PC-3 (cell line): ENCODE data around the gene EFNA5. TPM values are rescaled to one million over a fixed set of nuclear protein-coding genes. Genes with fewer than 3 reads are reported as not detected.

ENCODE experiments used
- ATAC-seq: fragments of 200-7000 bp; cut with Tn5 transposase; 2 replicates; pipeline ENCODE4 v1.9.1; 2020; ENCODE audit warnings: mild to moderate bottlenecking, moderate library complexity
- BruUV-seq: library from RNA; stranded (reverse); fragments of 400-500 nt; replicated peaks from 2 replicates; lab custom pipeline; 2021; lab: Mats Ljungman, UMichigan
- CTCF ChIA-PET: fragments of 300-600 bp; sonication (Branson Sonifier 250); formaldehyde crosslinking; loops from one replicate; lab custom pipeline; 2022; ENCODE audit warnings: antibody characterized with exemption; lab: Charles Lee
- POLR2A ChIA-PET: fragments of 300-600 bp; sonication (Branson Sonifier 250); formaldehyde crosslinking; loops from one replicate; lab custom pipeline; 2022; ENCODE audit warnings: antibody characterized with exemption; ENCODE audit not compliant: unreplicated experiment; lab: Charles Lee
- DNase-seq: peaks from one replicate; pipeline ENCODE4 v3.0.0-alpha.2; 2015
- H2AFZ ChIP-seq: fragments of 300-600 bp; sonication (generic); 2 replicates; pipeline ENCODE4 v1.6.0; 2016; ENCODE audit warnings: antibody characterized with exemption, low read length
- H3F3A ChIP-seq: fragments of 300-600 bp; sonication (generic); one replicate; pipeline ENCODE4 v1.6.0; 2017; ENCODE audit warnings: antibody characterized with exemption, low read length, control low read depth, mild to moderate bottlenecking; ENCODE audit not compliant: unreplicated experiment
- H3K27ac ChIP-seq: fragments of 300-600 bp; sonication (generic); 2 replicates; pipeline ENCODE4 v1.5.1; 2016; ENCODE audit warnings: mild to moderate bottlenecking, low read length
- H3K27me3 ChIP-seq: fragments of 300-600 bp; sonication (generic); 2 replicates; pipeline ENCODE4 v1.6.1; 2016; ENCODE audit warnings: low read length, mixed read lengths
- H3K36me3 ChIP-seq: fragments of 300-600 bp; sonication (generic); 2 replicates; pipeline ENCODE4 v1.6.1; 2016; ENCODE audit warnings: low read depth, mixed run types, low read length, mixed read lengths
- H3K4me1 ChIP-seq: fragments of 300-600 bp; sonication (generic); 2 replicates; pipeline ENCODE4 v1.5.1; 2016; ENCODE audit warnings: low read length; ENCODE audit not compliant: insufficient read depth
- H3K4me2 ChIP-seq: fragments of 300-600 bp; sonication (generic); 2 replicates; pipeline ENCODE4 v1.6.0; 2016; ENCODE audit warnings: low read length
- H3K4me3 ChIP-seq: fragments of 300-600 bp; sonication (generic); 2 replicates; pipeline ENCODE4 v1.5.1; 2016; ENCODE audit warnings: mild to moderate bottlenecking, low read length, mixed read lengths
- H3K79me2 ChIP-seq: fragments of 300-600 bp; sonication (generic); 2 replicates; pipeline ENCODE4 v1.6.1; 2017; ENCODE audit warnings: low read length, mixed read lengths
- H3K9ac ChIP-seq: fragments of 300-600 bp; sonication (generic); 2 replicates; pipeline ENCODE4 v1.6.0; 2016; ENCODE audit warnings: mild to moderate bottlenecking, low read length
- H3K9me2 ChIP-seq: fragments of 300-600 bp; sonication (generic); replicated peaks from 2 replicates; pipeline ENCODE4 v1.6.1; 2016; ENCODE audit warnings: mixed run types, low read length, mixed read lengths
- H3K9me3 ChIP-seq: fragments of 300-600 bp; sonication (generic); 2 replicates; pipeline ENCODE4 v1.6.1; 2016; ENCODE audit warnings: low read length, mixed read lengths
- H4K20me1 ChIP-seq: fragments of 300-600 bp; sonication (generic); 2 replicates; pipeline ENCODE4 v1.6.1; 2016; ENCODE audit warnings: low read length, mixed read lengths
- CTCF ChIP-seq: fragments of 300-600 bp; sonication (generic); conservative IDR thresholded peaks from 2 replicates; pipeline ENCODE4 v1.5.1; 2017; ENCODE audit warnings: antibody characterized with exemption, low read depth, mild to moderate bottlenecking, low read length
- EZH2 ChIP-seq: fragments of 300-600 bp; sonication (generic); IDR thresholded peaks from one replicate; pipeline ENCODE4 v1.6.1; 2017; ENCODE audit warnings: antibody characterized with exemption, mild to moderate bottlenecking, low read length; ENCODE audit not compliant: unreplicated experiment
- EZH2phosphoT487 ChIP-seq: fragments of 300-600 bp; sonication (generic); IDR thresholded peaks from 2 replicates; pipeline ENCODE4 v1.6.1; 2018; ENCODE audit warnings: mild to moderate bottlenecking, antibody characterized with exemption, low read length, borderline replicate concordance
- intact Hi-C: fragments of 100-400 bp; cut with micrococcal nuclease; formaldehyde crosslinking; loops from 2 replicates; pipeline ENCODE4 v1.9.0; 2023
- total RNA-seq: library from RNA; depleted of rRNA; stranded (reverse); fragments of >200 nt; gene quantifications from 2 replicates; pipeline ENCODE4 v1.2.3, GENCODE V29; 2014

Gene EFNA5
- total RNA-seq, 1 experiment from 2014 or later = 5.4 TPM

- Histone ChIP-seq H3K4me3 (no peak overlapping the region), H3K27me3 (no peaks in the 10 kb centered on the region), H3K79me2 (no peaks in the 10 kb centered on the region), H3K4me2 (no peak overlapping the region), H3K4me1 (0 out of 2 replicates have a peak, but pooled peaks cover 4% of the 10 kb centered on the region), H3K9me2 (no peaks in the 10 kb centered on the region), H3K36me3 (no peaks in the 10 kb centered on the region), H2AFZ (no peak overlapping the region), H3K9ac (no peak overlapping the region), H3F3A (no peaks in the 10 kb centered on the region), H4K20me1 (no peaks in the 10 kb centered on the region), H3K9me3 (no peaks in the 10 kb centered on the region), H3K27ac (no peak overlapping the region)
- no TSS peak for BruUV-seq
- no peak for ATAC-seq
- CTCF ChIA-PET = no interaction called here
- POLR2A ChIA-PET = no interaction called here
- no peak for DNase-seq
- no peak for TF ChIP-seq EZH2phosphoT487
- no peak for TF ChIP-seq CTCF
- no peak for TF ChIP-seq EZH2
- intact Hi-C loops = no loop called here
These were observed 262.2 kb downstream of the EFNA5 start for GRCh38 chr5:107408564-107408963.

- BruUV-seq = no TSS peak
- Histone ChIP-seq H3K79me2 (no peaks in the 10 kb centered on the region), H2AFZ (no peak overlapping the region), H4K20me1 (no peaks in the 10 kb centered on the region), H3F3A (no peaks in the 10 kb centered on the region), H3K27ac (no peak overlapping the region), H3K4me2 (no peak overlapping the region), H3K36me3 (no peaks in the 10 kb centered on the region), H3K9me3 (no peaks in the 10 kb centered on the region), H3K9ac (no peak overlapping the region), H3K4me1 (0 out of 2 replicates have a peak, but pooled peaks cover 4% of the 10 kb centered on the region), H3K4me3 (no peak overlapping the region), H3K9me2 (no peaks in the 10 kb centered on the region), H3K27me3 (no peaks in the 10 kb centered on the region)
- CTCF ChIA-PET = no interaction called here
- DNase-seq (no peak), ATAC-seq (no peak)
- POLR2A ChIA-PET = no interaction called here
- intact Hi-C loops = no loop called here
- TF ChIP-seq CTCF (no peak), EZH2phosphoT487 (no peak), EZH2 (no peak)
These were observed 262.9 kb downstream of the EFNA5 start for GRCh38 chr5:107407713-107408298.

- ChIA-PET CTCF (no interaction called here), POLR2A (no interaction called here)
- Histone ChIP-seq H3K4me1 (0 out of 2 replicates have a peak, but pooled peaks cover 4% of the 10 kb centered on the region), H3K27me3 (no peaks in the 10 kb centered on the region), H3K27ac (no peak overlapping the region), H2AFZ (no peak overlapping the region), H3K36me3 (no peaks in the 10 kb centered on the region), H3F3A (no peaks in the 10 kb centered on the region), H3K9me2 (no peaks in the 10 kb centered on the region), H3K4me2 (no peak overlapping the region), H4K20me1 (no peaks in the 10 kb centered on the region), H3K9ac (no peak overlapping the region), H3K79me2 (no peaks in the 10 kb centered on the region), H3K9me3 (no peaks in the 10 kb centered on the region), H3K4me3 (no peak overlapping the region)
- TF ChIP-seq CTCF (no peak), EZH2 (no peak), EZH2phosphoT487 (no peak)
- BruUV-seq = no TSS peak
- intact Hi-C loops = no loop called here
- DNase-seq (no peak), ATAC-seq (no peak)
These were observed 266.0 kb downstream of the EFNA5 start for GRCh38 chr5:107404595-107405374.
